ENCODE measurements around the gene KCNQ2. TPM values are rescaled to one million over a fixed set of nuclear protein-coding genes. Genes with fewer than 3 reads are reported as not detected.

Gene KCNQ2
- total RNA-seq, 1 donor from 2014 or later, result 157 TPM

DNA sequence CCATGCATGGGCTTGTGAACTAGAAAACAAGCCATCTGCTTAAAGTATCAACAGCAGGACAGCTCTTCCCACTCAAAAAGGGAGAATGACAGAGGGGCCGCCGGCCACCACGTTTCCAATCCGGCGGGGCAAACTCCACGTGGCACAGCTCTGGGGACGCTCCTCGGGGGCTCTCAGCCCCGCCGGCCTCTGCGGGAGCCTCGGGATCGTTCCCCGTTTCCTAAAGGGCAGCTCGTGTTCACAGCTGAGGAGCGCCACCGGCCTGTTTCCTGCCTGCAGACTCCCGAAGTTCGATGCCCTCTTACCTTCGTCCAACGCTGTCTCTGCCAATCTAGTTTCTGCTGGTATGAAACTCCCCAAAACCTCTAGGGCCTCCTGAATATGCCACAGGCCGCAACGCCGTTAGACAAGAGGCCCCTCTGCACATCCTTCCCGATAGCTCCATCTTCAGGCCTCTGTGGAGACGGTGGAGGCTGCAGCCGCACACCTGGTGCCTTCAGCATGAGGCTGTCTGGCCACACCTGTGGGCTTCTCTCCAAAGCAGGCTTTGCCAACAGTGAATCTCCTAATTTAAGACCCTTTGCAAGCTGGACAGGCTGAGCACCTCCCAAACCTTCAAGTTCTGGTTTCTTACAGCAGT is 46.5 kb downstream of the KCNQ2 start:
- Mint-ChIP-seq H3K36me3 (ENCODE audit: low read depth) (peaks cover 18% of the 10 kb centered on the region), H3K27me3 (ENCODE audit: low read depth) (no peaks in the 10 kb centered on the region), H3K27ac (ENCODE audit: unreplicated experiment) (no peak overlapping the region), H3K9me3 (no peaks in the 10 kb centered on the region), H3K4me3 (no peak overlapping the region), H3K4me1 (no peaks in the 10 kb centered on the region)
- no peak for DNase-seq (ENCODE audit: low read depth, low spot score)
- no peak for TF ChIP-seq CTCF (conservative IDR thresholded peaks at IDR 0.05)

GRCh38 chr20:63424613-63425012 is 47.8 kb downstream of the KCNQ2 start:
- DNase-seq (ENCODE audit: low read depth, low spot score), result no peak
- Mint-ChIP-seq H3K27me3 (ENCODE audit: low read depth) (no peaks in the 10 kb centered on the region), H3K9me3 (no peaks in the 10 kb centered on the region), H3K27ac (ENCODE audit: unreplicated experiment) (no peak overlapping the region), H3K4me3 (no peak overlapping the region), H3K36me3 (ENCODE audit: low read depth) (peaks cover 18% of the 10 kb centered on the region), H3K4me1 (no peaks in the 10 kb centered on the region)
- TF ChIP-seq CTCF (conservative IDR thresholded peaks at IDR 0.05), result no peak

DNA sequence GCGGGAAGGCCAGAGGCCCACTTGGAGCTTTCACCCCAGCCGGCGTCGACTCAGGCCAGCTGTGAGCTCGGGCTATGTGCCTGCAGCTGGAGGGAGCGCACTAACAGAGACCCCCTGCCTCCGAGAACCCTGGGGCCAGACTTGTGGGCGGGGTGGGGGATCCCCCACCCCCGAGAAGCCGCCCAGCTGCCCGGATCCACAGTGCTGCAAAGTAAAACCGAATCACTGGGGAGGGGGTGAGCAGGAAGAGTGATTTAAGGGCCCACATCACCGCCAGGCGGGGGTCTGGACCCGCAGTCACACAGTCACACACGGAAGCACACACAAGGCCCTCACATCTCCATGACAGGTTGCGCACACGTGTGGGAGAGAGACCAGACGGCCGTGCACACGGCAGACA is 48.7 kb downstream of the KCNQ2 start:
- no peak overlapping the region for H3K4me3 Mint-ChIP-seq
- no peaks in the 10 kb centered on the region for H3K27me3 Mint-ChIP-seq (ENCODE audit: low read depth)
- peaks cover 18% of the 10 kb centered on the region for H3K36me3 Mint-ChIP-seq (ENCODE audit: low read depth)
- DNase-seq (ENCODE audit: low read depth, low spot score), result no peak
- H3K9me3 Mint-ChIP-seq, result no peaks in the 10 kb centered on the region
- no peak overlapping the region for H3K27ac Mint-ChIP-seq (ENCODE audit: unreplicated experiment)
- no peaks in the 10 kb centered on the region for H3K4me1 Mint-ChIP-seq
- TF ChIP-seq CTCF (conservative IDR thresholded peaks at IDR 0.05), result no peak

GRCh38 chr20:63422653-63423052 is 49.8 kb downstream of the KCNQ2 start:
- Mint-ChIP-seq H3K36me3 (ENCODE audit: low read depth) (peaks cover 18% of the 10 kb centered on the region), H3K4me1 (no peaks in the 10 kb centered on the region), H3K9me3 (no peaks in the 10 kb centered on the region), H3K27me3 (ENCODE audit: low read depth) (no peaks in the 10 kb centered on the region), H3K27ac (ENCODE audit: unreplicated experiment) (no peak overlapping the region), H3K4me3 (no peak overlapping the region)
- DNase-seq (ENCODE audit: low read depth, low spot score), result no peak
- no peak for TF ChIP-seq CTCF (conservative IDR thresholded peaks at IDR 0.05)

GRCh38 chr20:63421913-63422312 is 50.5 kb downstream of the KCNQ2 start:
- H3K36me3 Mint-ChIP-seq (ENCODE audit: low read depth), result peaks cover 15% of the 10 kb centered on the region
- H3K9me3 Mint-ChIP-seq, result no peaks in the 10 kb centered on the region
- no peak overlapping the region for H3K27ac Mint-ChIP-seq (ENCODE audit: unreplicated experiment)
- no peak overlapping the region for H3K4me3 Mint-ChIP-seq
- no peak for TF ChIP-seq CTCF (conservative IDR thresholded peaks at IDR 0.05)
- DNase-seq (ENCODE audit: low read depth, low spot score), result no peak
- H3K4me1 Mint-ChIP-seq, result peaks cover 4% of the 10 kb centered on the region
- no peaks in the 10 kb centered on the region for H3K27me3 Mint-ChIP-seq (ENCODE audit: low read depth)
